ENCODE data around the gene SMYD5.
A peak's percentile ranks its signal among the peaks of the same experiment; 100 is the strongest.
"Not testable (repeated sequence)": the region's sequence is repeated elsewhere in the genome, so short reads cannot be mapped to it uniquely, and the experiment has no call there.

Gene SMYD5
- 25.4 to 38.0 (median 28.3) reads per million in 4 donors for total RNA-seq

GRCh38 chr2:73214120-73215035 lies at the start of gene SMYD5:
TSS of gene SMYD5 (plus strand) at chr2:73214245. CDS start at chr2:73214267, 22 bp downstream.
- peak; percentile 76 to 90 (median 83) for DNase-seq

GRCh38 chr2:73165978-73166377 lies 48.1 kb upstream of the SMYD5 start:
- not testable (repeated sequence) for DNase-seq

- DNase-seq = not testable (repeated sequence)
Measured at GRCh38 chr2:73166813-73167212, 47.2 kb upstream of the SMYD5 start.

- DNase-seq = not testable (repeated sequence)
Measured at GRCh38 chr2:73168348-73168747, 45.7 kb upstream of the SMYD5 start.

GRCh38 chr2:73170341-73170740 lies 43.7 kb upstream of the SMYD5 start:
- not testable (repeated sequence) for DNase-seq

- peak in 1 of 5 donors; percentile 10 for DNase-seq
Measured at GRCh38 chr2:73172963-73173362, 41.1 kb upstream of the SMYD5 start.

- DNase-seq = no peak
Measured at GRCh38 chr2:73173781-73174180, 40.3 kb upstream of the SMYD5 start.

GRCh38 chr2:73174244-73174643 lies 39.8 kb upstream of the SMYD5 start:
- DNase-seq = no peak

GRCh38 chr2:73174941-73175662 lies 38.9 kb upstream of the SMYD5 start:
- no peak for DNase-seq

- peak; percentile 33 to 68 (median 60) for DNase-seq
Measured at GRCh38 chr2:73175663-73176204, 38.3 kb upstream of the SMYD5 start.

- no peak for DNase-seq
Measured at GRCh38 chr2:73176205-73176880, 37.7 kb upstream of the SMYD5 start.

GRCh38 chr2:73176881-73177644 lies 37.0 kb upstream of the SMYD5 start:
- peak; percentile 70 to 84 (median 82) for DNase-seq

- no peak for DNase-seq
Measured at GRCh38 chr2:73177645-73178255, 36.3 kb upstream of the SMYD5 start.

- DNase-seq = no peak
Measured at GRCh38 chr2:73185965-73186364, 28.1 kb upstream of the SMYD5 start.

GRCh38 chr2:73187549-73187948 lies 26.5 kb upstream of the SMYD5 start:
- DNase-seq = no peak

GRCh38 chr2:73197579-73197978 lies 16.5 kb upstream of the SMYD5 start:
- no peak for DNase-seq

- DNase-seq = not testable (repeated sequence)
Measured at GRCh38 chr2:73200281-73200680, 13.8 kb upstream of the SMYD5 start.

- DNase-seq = no peak
Measured at GRCh38 chr2:73202156-73203054, 11.6 kb upstream of the SMYD5 start, which contains the start of gene NOTO. TSS of gene NOTO (plus strand) at chr2:73202574. CDS start at chr2:73202667, 93 bp downstream.

- DNase-seq = no peak
Measured at GRCh38 chr2:73203055-73203681, 10.9 kb upstream of the SMYD5 start.

- DNase-seq = no peak
Measured at GRCh38 chr2:73205611-73206010, 8.4 kb upstream of the SMYD5 start.
